HEK293 (cell line): ENCODE data around the gene NARF.

Source experiments
- CTCF ChIA-PET: fragments of 350-600 bp; formaldehyde crosslinking; extraction: SDS; loops from one replicate; lab custom pipeline; 2021; ENCODE audit warnings: antibody characterized with exemption; lab: Yijun Ruan, JAX
- POLR2A ChIA-PET: fragments of 300-600 bp; formaldehyde crosslinking; extraction: SDS; loops from one replicate; lab custom pipeline; 2020; ENCODE audit warnings: antibody characterized with exemption, inconsistent platforms; lab: Yijun Ruan, JAX
- H3K27ac ChIP-seq: fragments of 200-500 bp; sonication (Bioruptor generic); 2 replicates; pipeline ENCODE4 v1.5.1; 2014; ENCODE audit warnings: low read depth, low read length, control low read depth, inconsistent platforms; ENCODE audit errors: extremely low read depth
- H3K36me3 ChIP-seq, 2 experiments: fragments of 200-500 bp in 1 of 2; sonication (Bioruptor generic) in 1 of 2; 1 replicate in 1 of 2; 2 replicates in 1 of 2; pipeline ENCODE4 v1.5.1; 2014 to 2017; ENCODE audit warnings: inconsistent platforms in 2 of 2, low read length in 2 of 2; ENCODE audit not compliant: control insufficient read depth in 2 of 2, insufficient read depth in 1 of 2
- H3K4me1 ChIP-seq: fragments of 200-500 bp; sonication (Bioruptor generic); 2 replicates; pipeline ENCODE4 v1.5.1; 2014; ENCODE audit warnings: mild to moderate bottlenecking, low read length, inconsistent platforms; ENCODE audit not compliant: control insufficient read depth, insufficient read depth
- H3K4me3 ChIP-seq: 2 replicates; pipeline ENCODE4 v1.5.1; 2011; ENCODE audit warnings: low read depth, mild to moderate bottlenecking, control low read depth, low read length, moderate library complexity
- H3K9me3 ChIP-seq: fragments of 200-500 bp; sonication (Bioruptor generic); 2 replicates; pipeline ENCODE4 v1.5.1; 2014; ENCODE audit warnings: low read depth, low read length, inconsistent platforms; ENCODE audit not compliant: control insufficient read depth, insufficient read depth
- GLI2 ChIP-seq: fragments of 450-650 bp; formaldehyde crosslinking; IDR thresholded peaks from 2 replicates; pipeline ENCODE4; 2017; ENCODE audit warnings: missing biosample characterization, missing genetic modification characterization, low read depth, borderline replicate concordance
- HOXC10 ChIP-seq: sonication (generic); formaldehyde crosslinking; IDR thresholded peaks from 2 replicates; pipeline ENCODE4 v1.8.1; 2023; ENCODE audit warnings: mild to moderate bottlenecking, missing genetic modification reagents
- KLF7 ChIP-seq: fragments of 450-650 bp; formaldehyde crosslinking; IDR thresholded peaks from 2 replicates; pipeline ENCODE4 v1.5.1; 2016; ENCODE audit warnings: missing biosample characterization, missing genetic modification characterization, borderline replicate concordance
- KLF9 ChIP-seq: fragments of 450-650 bp; formaldehyde crosslinking; IDR thresholded peaks from 2 replicates; pipeline ENCODE4 v1.5.1; 2016; ENCODE audit warnings: missing biosample characterization, missing genetic modification characterization, low read depth
- OSR2 ChIP-seq: fragments of 450-650 bp; formaldehyde crosslinking; IDR thresholded peaks from 2 replicates; pipeline ENCODE4 v1.5.1; 2016; ENCODE audit warnings: missing biosample characterization, missing genetic modification characterization
- PRDM1 ChIP-seq: fragments of 450-650 bp; formaldehyde crosslinking; IDR thresholded peaks from 2 replicates; pipeline ENCODE4; 2016; ENCODE audit warnings: missing biosample characterization, missing genetic modification characterization
- SP2 ChIP-seq: fragments of 450-650 bp; formaldehyde crosslinking; IDR thresholded peaks from 2 replicates; pipeline ENCODE4 v1.5.1; 2016; ENCODE audit warnings: missing biosample characterization, missing genetic modification characterization
- SP7 ChIP-seq: fragments of 450-650 bp; formaldehyde crosslinking; IDR thresholded peaks from 2 replicates; pipeline ENCODE4 v1.5.1; 2016; ENCODE audit warnings: missing biosample characterization, missing genetic modification characterization
- YY2 ChIP-seq: fragments of 450-650 bp; formaldehyde crosslinking; IDR thresholded peaks from 2 replicates; pipeline ENCODE4 v1.5.1; 2016; ENCODE audit warnings: missing biosample characterization, missing genetic modification characterization
- ZBTB21 ChIP-seq: fragments of 450-650 bp; formaldehyde crosslinking; IDR thresholded peaks from 2 replicates; pipeline ENCODE4 v1.5.1; 2017; ENCODE audit warnings: missing biosample characterization, missing genetic modification characterization
- ZFHX2 ChIP-seq: fragments of 450-650 bp; formaldehyde crosslinking; conservative IDR thresholded peaks from 2 replicates; pipeline ENCODE4 v1.5.1; 2016; ENCODE audit warnings: missing biosample characterization, missing genetic modification characterization
- ZIC2 ChIP-seq: fragments of 450-650 bp; formaldehyde crosslinking; IDR thresholded peaks from 2 replicates; pipeline ENCODE4 v1.5.1; 2016; ENCODE audit warnings: missing biosample characterization, missing genetic modification characterization
- ZNF155 ChIP-seq: fragments of 450-650 bp; formaldehyde crosslinking; IDR thresholded peaks from 2 replicates; pipeline ENCODE4 v1.5.1; 2016; ENCODE audit warnings: missing biosample characterization, missing genetic modification characterization
- ZNF335 ChIP-seq: fragments of 450-650 bp; formaldehyde crosslinking; conservative IDR thresholded peaks from 2 replicates; pipeline ENCODE4 v1.5.1; 2016; ENCODE audit warnings: missing biosample characterization, missing genetic modification characterization
- ZNF350 ChIP-seq: fragments of 450-650 bp; formaldehyde crosslinking; IDR thresholded peaks from 2 replicates; pipeline ENCODE4 v1.5.0; 2017; ENCODE audit warnings: missing biosample characterization, mild to moderate bottlenecking, missing genetic modification characterization
- ZNF354C ChIP-seq: fragments of 450-650 bp; formaldehyde crosslinking; IDR thresholded peaks from 2 replicates; pipeline ENCODE4 v1.5.1; 2016; ENCODE audit warnings: missing biosample characterization, missing genetic modification characterization, low read depth, borderline replicate concordance
- ZNF391 ChIP-seq: fragments of 450-650 bp; formaldehyde crosslinking; IDR thresholded peaks from 2 replicates; pipeline ENCODE4 v1.5.1; 2016; ENCODE audit warnings: low read depth, missing biosample characterization, missing genetic modification characterization, borderline replicate concordance
- ZNF423 ChIP-seq: fragments of 450-650 bp; formaldehyde crosslinking; IDR thresholded peaks from 2 replicates; pipeline ENCODE4 v1.5.1; 2016; ENCODE audit warnings: missing biosample characterization, missing genetic modification characterization
- ZNF473 ChIP-seq: fragments of 450-650 bp; formaldehyde crosslinking; IDR thresholded peaks from 2 replicates; pipeline ENCODE4 v1.5.1; 2017; ENCODE audit warnings: missing biosample characterization, missing genetic modification characterization
- ZNF510 ChIP-seq: fragments of 450-650 bp; formaldehyde crosslinking; IDR thresholded peaks from 2 replicates; pipeline ENCODE4 v1.5.1; 2018; ENCODE audit warnings: mild to moderate bottlenecking, missing genetic modification characterization, missing biosample characterization; ENCODE audit not compliant: insufficient replicate concordance
- ZNF561 ChIP-seq: fragments of 450-650 bp; IDR thresholded peaks from 2 replicates; pipeline ENCODE4 v1.5.1; 2018; ENCODE audit warnings: missing biosample characterization, missing genetic modification characterization, borderline replicate concordance
- ZNF600 ChIP-seq: fragments of 450-650 bp; formaldehyde crosslinking; IDR thresholded peaks from 2 replicates; pipeline ENCODE4 v1.5.1; 2016; ENCODE audit warnings: missing biosample characterization, missing genetic modification characterization
- ZNF629 ChIP-seq: fragments of 450-650 bp; formaldehyde crosslinking; IDR thresholded peaks from 2 replicates; pipeline ENCODE4 v1.5.1; 2017; ENCODE audit warnings: missing biosample characterization, missing genetic modification characterization
- ZNF660 ChIP-seq: fragments of 450-650 bp; IDR thresholded peaks from 2 replicates; pipeline ENCODE4 v1.5.1; 2018; ENCODE audit warnings: missing biosample characterization, mild to moderate bottlenecking, missing genetic modification characterization
- ZNF777 ChIP-seq: fragments of 450-650 bp; formaldehyde crosslinking; IDR thresholded peaks from 2 replicates; pipeline ENCODE4 v1.5.1; 2017; ENCODE audit warnings: missing biosample characterization, missing genetic modification characterization, borderline replicate concordance
- ZNF791 ChIP-seq: fragments of 450-650 bp; formaldehyde crosslinking; IDR thresholded peaks from 2 replicates; pipeline ENCODE4 v1.5.1; 2016; ENCODE audit warnings: missing biosample characterization, missing genetic modification characterization
- ZSCAN23 ChIP-seq: fragments of 450-650 bp; formaldehyde crosslinking; IDR thresholded peaks from 2 replicates; pipeline ENCODE4 v1.5.1; 2016; ENCODE audit warnings: missing biosample characterization, missing genetic modification characterization
- ZSCAN30 ChIP-seq: fragments of 450-650 bp; IDR thresholded peaks from 2 replicates; pipeline ENCODE4 v1.5.1; 2018; ENCODE audit warnings: missing biosample characterization, mild to moderate bottlenecking, missing genetic modification characterization, moderate library complexity
- TF ChIP-seq, protein P1 (sequence below): fragments of 450-650 bp; formaldehyde crosslinking; IDR thresholded peaks from 2 replicates; pipeline ENCODE4 v1.5.1; 2017; ENCODE audit warnings: missing biosample characterization, missing genetic modification characterization
- TF ChIP-seq, protein P2 (sequence below): fragments of 450-650 bp; IDR thresholded peaks from 2 replicates; pipeline ENCODE4 v1.5.1; 2018; ENCODE audit warnings: missing biosample characterization, mild to moderate bottlenecking, missing genetic modification characterization

NARF gene

GRCh38 chr17:82418001-82418986, 40.2 kb upstream of the NARF start, which contains the start of the genes HEXD and OGFOD3:
TSS of gene HEXD (plus strand) at chr17:82418347. CDS start at chr17:82419800, 1,453 bp downstream.
TSS of gene OGFOD3 (minus strand) at chr17:82418586. CDS start at chr17:82418485, 101 bp downstream.
- H3K9me3 ChIP-seq, result no peaks in the 10 kb centered on the region
- H3K36me3 ChIP-seq, result peaks cover 13 to 23% of the 10 kb centered on the region in 2 experiments
- H3K27ac ChIP-seq, result peak within 1 kb of the TSS; percentile 87
- peak within 1 kb of the TSS; percentile 84 for H3K4me3 ChIP-seq
- ChIA-PET CTCF (interaction anchor here (0.6 to 2.0 kb wide), 8 partner anchors 8 to 181 kb away, joined by 3 to 9 read pairs (median 4); no protein-coding TSS in a partner anchor), POLR2A (interaction anchor here (0.6 to 0.9 kb wide), 3 partner anchors 37 to 156 kb away, joined by 4 to 7 read pairs (median 5); no protein-coding TSS in a partner anchor)
- H3K4me1 ChIP-seq, result peaks cover 6% of the 10 kb centered on the region
- TF ChIP-seq ZFHX2 (tag by site-specific recombination) (peak; percentile 66; the same call in 1 of the 2 replicates), ZBTB21 (tag by site-specific recombination) (no peak), ZNF629 (tag by site-specific recombination) (no peak), ZNF600 (tag by site-specific recombination) (peak; percentile 38; the same call in 1 of the 2 replicates), ZNF354C (tag by site-specific recombination) (no peak), ZNF510 (tag by site-specific recombination) (peak; percentile 10), KLF7 (tag by site-specific recombination) (no peak), ZNF473 (tag by site-specific recombination) (no peak), YY2 (tag by site-specific recombination) (peak; percentile 32; the same call in 1 of the 2 replicates), ZNF777 (no peak), ZNF423 (tag by site-specific recombination) (no peak), SP7 (no peak), ZSCAN23 (no peak), SP2 (tag by site-specific recombination) (peak; percentile 16; the same call in 1 of the 2 replicates), ZNF791 (peak; percentile 27; the same call in 1 of the 2 replicates), ZNF155 (no peak), GLI2 (tag by site-specific recombination) (no peak), ZNF561 (tag by site-specific recombination) (peak; percentile 94), PRDM1 (tag by site-specific recombination) (peak; percentile 57), OSR2 (tag by site-specific recombination) (0 out of 2 replicates have a peak, but pooled peaks have one; percentile 34), HOXC10 (CRISPR knock-in tag) (peak; percentile 9; the same call in 1 of the 2 replicates), ZNF391 (tag by site-specific recombination) (no peak), ZNF660 (tag by site-specific recombination) (peak; percentile 87; the same call in 1 of the 2 replicates), KLF9 (peak; percentile 58; the same call in 1 of the 2 replicates), ZNF350 (no peak), ZNF335 (tag by site-specific recombination) (peak; percentile 5), ZIC2 (tag by site-specific recombination) (no peak), ZSCAN30 (tag by site-specific recombination) (peak; percentile 92)
- TF ChIP-seq, protein P1, sequence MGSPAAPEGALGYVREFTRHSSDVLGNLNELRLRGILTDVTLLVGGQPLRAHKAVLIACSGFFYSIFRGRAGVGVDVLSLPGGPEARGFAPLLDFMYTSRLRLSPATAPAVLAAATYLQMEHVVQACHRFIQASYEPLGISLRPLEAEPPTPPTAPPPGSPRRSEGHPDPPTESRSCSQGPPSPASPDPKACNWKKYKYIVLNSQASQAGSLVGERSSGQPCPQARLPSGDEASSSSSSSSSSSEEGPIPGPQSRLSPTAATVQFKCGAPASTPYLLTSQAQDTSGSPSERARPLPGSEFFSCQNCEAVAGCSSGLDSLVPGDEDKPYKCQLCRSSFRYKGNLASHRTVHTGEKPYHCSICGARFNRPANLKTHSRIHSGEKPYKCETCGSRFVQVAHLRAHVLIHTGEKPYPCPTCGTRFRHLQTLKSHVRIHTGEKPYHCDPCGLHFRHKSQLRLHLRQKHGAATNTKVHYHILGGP (tag by site-specific recombination), result no peak
- TF ChIP-seq, protein P2, sequence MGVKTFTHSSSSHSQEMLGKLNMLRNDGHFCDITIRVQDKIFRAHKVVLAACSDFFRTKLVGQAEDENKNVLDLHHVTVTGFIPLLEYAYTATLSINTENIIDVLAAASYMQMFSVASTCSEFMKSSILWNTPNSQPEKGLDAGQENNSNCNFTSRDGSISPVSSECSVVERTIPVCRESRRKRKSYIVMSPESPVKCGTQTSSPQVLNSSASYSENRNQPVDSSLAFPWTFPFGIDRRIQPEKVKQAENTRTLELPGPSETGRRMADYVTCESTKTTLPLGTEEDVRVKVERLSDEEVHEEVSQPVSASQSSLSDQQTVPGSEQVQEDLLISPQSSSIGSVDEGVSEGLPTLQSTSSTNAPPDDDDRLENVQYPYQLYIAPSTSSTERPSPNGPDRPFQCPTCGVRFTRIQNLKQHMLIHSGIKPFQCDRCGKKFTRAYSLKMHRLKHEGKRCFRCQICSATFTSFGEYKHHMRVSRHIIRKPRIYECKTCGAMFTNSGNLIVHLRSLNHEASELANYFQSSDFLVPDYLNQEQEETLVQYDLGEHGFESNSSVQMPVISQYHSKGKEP (tag by site-specific recombination), result peak; percentile 62; the same call in 1 of the 2 replicates
